Forelimb muscle (tissue), 1 donor: ENCODE data around the gene FSD2. TPM values are rescaled to one million over a fixed set of nuclear protein-coding genes. Genes with fewer than 3 reads are reported as not detected.
"Not testable (repeated sequence)": the region's sequence is repeated elsewhere in the genome, so short reads cannot be mapped to it uniquely, and the experiment has no call there.

Source experiments
- DNase-seq: peaks from one replicate; pipeline ENCODE4 v3.0.0-alpha.2; 2013; ENCODE audit warnings: low read depth
- polyA plus RNA-seq: library from polyadenylated mRNA; unstranded; fragments of 120-200 nt; gene quantifications from one replicate; pipeline ENCODE4 v1.2.1, GENCODE V29; 2013; ENCODE audit not compliant: insufficient read length

Gene FSD2
- polyA plus RNA-seq, 1 donor = 65.9 TPM

GRCh38 chr15:82831894-82832600 lies 26.2 kb upstream of the FSD2 start:
- no peak for DNase-seq

DNA sequence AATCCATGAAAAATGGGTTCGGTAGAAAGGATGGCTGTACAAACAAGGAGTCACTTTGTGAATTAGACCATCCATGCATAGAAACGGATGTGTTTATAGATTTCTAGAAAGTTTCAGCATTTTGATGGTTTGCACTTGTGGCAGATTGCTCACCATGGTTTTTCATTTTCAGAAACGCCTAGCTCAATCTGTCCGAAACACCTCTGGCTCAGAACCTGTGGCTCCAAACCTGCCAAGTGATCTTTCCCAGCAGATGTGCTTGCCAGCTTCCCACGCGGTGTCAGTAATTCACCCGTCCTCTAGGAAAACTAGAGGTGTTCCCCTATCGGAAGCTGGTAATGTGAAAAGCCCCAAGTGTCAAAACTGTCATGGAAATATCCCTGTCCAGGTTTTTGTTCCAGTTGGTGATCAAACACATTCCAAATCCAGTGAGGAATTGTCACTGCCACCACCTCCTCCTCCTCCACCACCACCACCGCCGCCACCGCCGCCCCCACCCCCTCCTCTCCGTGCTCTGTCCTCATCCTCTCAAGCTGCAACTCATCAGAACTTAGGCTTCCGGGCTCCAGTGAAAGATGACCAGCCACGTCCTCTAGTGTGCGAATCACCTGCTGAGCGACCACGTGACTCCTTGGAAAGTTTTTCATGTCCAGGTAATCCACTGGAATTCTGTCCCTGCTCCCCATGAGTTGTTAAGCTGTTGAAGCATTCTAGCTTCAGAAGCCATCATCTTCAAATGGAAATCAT lies 24.7 kb upstream of the FSD2 start:
- no peak for DNase-seq

DNA sequence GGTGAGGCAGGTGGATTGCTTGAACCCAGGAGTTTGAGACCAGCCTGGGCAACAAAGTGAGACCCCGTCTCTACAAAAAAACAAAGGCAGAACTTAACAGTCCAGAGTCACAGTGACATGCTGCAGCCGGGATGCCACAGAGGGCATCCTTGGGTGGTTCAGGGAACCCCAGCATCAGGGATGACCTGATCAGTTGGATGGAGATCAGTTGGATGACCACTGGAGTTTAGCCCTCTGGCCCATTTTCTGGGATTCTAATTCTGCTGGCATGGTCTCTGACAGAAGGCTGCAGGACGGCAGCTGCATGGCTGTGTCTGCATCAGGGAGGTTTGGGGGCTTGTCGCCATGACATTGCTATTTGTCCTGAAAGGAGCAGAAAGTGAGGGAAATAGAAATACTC lies 23.4 kb upstream of the FSD2 start:
- no peak for DNase-seq

GRCh38 chr15:82828075-82828474 lies 22.2 kb upstream of the FSD2 start:
- DNase-seq = no peak

DNA sequence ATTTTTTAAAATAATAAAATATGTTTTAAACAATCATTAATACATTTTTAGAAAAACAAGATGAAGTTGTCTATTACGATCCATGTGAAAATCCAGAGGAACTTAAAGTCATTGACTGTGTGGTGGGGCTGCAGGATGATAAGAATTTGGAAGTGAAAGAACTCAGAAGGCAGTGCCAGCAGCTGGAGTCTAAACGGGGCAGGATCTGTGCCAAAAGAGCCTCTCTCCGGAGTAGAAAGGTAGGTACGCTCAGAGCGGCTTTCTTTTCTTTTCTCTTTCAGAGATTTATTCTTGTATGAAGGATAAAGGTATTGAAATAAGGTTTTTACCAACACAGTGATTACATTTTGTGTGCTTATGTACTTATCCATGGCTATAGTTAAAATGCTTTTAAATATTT lies 17.2 kb upstream of the FSD2 start:
- DNase-seq = no peak

GRCh38 chr15:82821851-82822250 lies 16.0 kb upstream of the FSD2 start:
- not testable (repeated sequence) for DNase-seq

DNA sequence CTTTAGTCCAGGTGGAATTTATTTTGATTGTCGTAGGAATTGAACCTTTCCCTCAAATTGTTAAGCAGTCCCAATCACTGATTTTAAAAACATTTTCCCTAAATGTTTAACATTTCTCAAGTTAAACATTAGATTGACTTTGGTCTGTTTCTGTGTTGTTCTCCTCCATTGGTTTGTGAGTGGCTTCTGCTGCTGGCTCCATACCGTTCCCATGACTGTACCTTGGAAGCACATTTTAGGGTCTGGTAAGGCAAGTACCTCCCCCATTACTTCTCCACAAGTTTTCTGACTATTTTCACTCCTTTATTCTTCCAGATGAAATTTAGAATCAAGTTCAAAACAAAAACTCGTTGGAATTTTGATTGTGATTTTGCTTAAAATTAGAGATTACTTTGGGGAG lies 15.5 kb upstream of the FSD2 start:
- DNase-seq = not testable (repeated sequence)

GRCh38 chr15:82820128-82820527 lies 14.3 kb upstream of the FSD2 start:
- no peak for DNase-seq

DNA sequence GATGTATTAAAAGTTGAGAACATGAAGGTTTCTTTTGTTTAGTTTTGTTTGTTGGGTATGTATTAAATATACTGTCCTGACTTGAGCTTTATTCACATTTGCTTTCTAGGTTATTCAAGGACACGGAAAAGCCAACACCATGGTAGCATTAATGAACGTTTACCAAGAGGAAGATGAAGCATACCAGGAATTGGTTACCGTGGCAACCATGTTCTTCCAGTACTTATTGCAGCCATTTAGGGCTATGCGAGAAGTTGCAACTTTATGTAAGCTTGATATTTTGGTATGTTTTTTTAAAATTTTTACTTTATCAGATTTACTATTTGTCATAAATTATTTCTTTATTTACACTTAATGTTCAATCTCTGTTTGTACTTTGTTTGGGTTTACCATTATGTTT lies 7.1 kb upstream of the FSD2 start:
- no peak for DNase-seq

DNA sequence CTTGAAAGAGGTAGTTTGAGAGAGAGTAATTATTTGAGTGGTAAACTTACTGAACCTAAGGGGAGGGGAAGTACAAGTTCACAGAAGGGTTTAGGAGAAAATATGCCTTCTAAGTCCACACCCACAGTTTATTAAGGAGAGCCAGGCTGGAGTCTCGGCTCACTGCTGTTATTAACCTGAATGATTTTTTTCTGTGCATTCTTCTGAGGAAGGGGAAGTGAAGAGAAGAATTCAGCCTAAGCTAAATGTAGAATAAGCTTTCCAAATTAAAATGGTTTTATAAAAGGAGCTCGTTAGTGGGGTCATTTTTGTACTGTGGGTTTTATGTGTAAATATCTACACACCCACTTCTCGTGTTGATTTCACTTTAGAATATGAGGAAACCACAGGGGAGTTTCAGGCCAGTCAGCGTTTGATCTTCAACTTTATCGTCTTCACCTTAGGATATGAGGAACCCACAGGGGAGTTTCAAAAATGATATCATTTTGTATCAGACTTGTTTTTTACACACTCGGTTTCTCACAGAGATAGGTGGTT lies 5.1 kb upstream of the FSD2 start:
- DNase-seq = no peak

DNA sequence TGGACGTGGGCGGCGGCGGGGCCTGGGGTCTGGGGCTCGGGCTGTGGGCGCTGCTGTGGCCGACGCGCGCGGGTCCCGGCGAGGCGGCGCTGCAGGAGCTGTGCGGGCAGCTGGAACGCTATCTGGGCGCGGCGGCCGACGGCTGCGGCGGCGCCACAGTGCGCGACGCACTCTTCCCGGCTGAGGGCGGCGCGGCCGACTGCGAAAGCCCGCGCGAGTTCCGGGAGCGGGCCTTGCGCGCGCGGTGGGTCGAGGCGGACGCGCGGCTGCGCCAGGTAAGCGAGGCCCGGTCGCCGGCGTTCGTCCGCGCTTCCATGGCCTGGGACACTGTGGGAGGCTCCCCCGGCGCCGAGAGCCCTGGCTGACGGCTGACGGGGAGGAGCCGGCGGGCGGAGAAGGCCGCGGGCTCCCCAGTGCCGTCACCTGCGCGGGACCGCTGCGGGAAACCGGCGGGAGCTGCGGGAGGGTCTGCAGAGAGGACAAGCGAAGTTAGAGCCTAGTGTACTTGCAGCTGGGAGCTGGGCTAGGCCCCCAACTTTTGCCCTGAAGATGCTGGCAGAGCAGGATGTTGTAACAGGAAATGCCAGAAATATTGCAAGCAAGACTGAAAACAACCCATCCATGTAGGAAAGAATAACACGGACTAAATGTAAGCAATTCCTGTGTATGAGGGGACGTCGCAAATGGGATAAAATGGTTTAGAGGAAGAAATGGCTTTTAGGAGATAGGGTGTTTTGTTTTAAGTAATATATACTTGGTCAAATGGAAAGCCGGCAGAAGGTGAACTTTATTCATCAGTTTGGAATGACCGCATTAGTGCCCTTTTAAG lies 4.4 kb upstream of the FSD2 start:
- no peak for DNase-seq

GRCh38 chr15:82809308-82810060 lies 3.6 kb upstream of the FSD2 start, which contains the start of gene WHAMM:
WHAMM (plus strand) TSS chr15:82809628; CDS start chr15:82809727, 99 bp downstream.
- DNase-seq = peak; percentile 93

DNA sequence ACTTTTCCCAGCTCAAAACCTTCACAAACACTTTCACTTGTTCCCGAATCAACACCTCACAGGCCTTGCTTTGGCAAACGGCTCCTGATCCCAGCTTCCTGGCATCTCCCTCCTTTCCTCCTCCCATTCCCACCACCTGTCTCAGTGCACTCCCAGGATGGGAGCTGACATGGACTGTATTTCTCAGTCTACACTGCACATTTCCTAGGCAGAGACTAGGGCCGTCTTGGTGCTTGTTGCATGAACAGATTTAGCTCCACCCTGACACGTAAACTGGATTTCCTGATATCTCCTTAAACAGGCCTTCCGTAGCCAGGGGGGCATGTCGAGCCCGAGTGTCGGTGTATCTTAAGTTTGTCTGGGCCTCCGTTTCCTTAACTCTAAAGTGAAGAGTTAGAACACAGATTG lies 2.8 kb upstream of the FSD2 start:
- DNase-seq = no peak

DNA sequence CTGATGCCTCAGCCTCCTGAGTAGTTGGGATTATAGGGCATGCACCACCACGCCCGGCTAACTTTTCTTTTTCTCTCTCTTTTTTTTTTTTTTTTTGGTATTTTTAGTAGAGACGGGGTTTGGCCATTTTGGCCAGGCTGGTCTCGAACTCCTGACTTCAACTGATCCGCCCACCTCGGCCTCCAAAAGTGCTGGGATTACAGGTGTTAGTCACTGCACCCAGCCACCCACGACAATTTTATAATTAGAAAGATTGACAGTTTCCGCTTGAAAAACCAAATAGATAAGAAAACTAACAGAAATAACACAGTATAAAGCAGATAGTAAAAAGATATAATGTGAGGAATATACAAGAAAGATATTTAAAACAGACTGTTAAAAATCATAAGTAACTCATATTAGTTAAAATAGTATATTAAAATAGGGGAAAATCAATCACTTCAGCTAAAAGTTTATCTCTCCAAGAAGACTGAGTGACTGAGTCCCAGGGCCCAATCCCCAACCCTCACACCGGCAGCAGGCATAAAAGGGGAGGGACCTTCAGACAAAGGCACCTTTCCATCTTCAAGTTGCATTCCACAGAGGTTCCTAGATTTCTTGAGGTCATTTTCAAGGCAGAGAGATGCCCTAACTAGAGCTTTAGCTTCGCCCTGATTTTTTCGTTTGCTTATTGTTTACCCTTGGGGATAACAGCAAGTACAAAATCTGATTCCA lies 2.2 kb upstream of the FSD2 start:
- no peak for DNase-seq

DNA sequence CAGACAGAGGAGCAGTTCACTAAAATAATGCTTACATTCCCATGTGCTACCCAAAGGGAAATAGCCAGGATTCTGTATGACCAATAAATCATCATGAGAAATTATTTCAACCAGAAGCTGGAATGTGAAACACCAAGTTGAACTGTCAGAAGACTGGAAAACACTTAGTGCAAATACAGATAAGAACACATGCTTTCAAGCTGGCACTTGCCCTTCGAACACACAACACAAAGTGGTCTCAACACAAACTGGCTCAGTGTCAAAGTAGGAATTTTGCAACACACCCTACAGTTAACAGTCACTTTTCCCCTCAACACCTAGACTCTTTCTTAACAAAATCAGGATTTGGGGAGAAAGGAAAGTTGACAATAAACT lies 1.3 kb downstream of the FSD2 start:
- DNase-seq = no peak

DNA sequence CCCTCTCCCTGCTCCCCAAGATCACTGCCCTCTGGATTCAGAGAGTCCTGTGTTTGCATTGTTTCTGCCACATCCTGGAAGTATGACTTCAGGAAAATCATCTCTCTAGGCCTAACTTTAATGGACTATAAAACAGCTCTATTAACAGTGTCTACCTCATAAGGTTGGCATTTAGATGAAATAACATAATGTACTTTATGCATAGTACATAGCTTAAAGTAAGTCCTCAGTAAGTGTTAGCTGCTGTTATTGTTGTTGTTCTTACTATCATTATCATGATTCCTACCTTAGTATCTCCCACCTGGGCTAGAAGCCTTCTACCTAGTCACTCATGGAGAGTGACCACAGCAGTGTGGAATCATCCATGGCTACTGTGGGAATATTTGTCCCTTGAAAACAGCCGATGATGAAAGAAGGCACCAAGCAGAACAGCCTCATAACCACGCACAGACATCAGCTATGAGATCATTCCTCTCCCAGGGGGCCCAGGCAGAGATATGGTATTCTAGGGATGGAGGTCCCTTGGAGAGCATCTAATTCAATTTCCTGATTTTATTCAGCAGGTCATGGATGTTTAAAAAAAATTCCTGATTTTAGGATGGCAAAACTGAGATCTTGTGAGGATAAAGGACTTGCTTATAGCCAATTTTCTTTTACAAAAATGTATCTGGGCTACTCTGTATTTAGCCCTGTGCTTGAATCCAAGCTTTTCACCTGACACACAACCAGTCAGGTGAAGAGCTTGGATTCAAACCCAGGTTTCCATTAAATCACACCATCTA lies 1.9 kb downstream of the FSD2 start:
- DNase-seq = no peak

- DNase-seq = no peak
Measured at GRCh38 chr15:82802497-82802896, 3.4 kb downstream of the FSD2 start.

DNA sequence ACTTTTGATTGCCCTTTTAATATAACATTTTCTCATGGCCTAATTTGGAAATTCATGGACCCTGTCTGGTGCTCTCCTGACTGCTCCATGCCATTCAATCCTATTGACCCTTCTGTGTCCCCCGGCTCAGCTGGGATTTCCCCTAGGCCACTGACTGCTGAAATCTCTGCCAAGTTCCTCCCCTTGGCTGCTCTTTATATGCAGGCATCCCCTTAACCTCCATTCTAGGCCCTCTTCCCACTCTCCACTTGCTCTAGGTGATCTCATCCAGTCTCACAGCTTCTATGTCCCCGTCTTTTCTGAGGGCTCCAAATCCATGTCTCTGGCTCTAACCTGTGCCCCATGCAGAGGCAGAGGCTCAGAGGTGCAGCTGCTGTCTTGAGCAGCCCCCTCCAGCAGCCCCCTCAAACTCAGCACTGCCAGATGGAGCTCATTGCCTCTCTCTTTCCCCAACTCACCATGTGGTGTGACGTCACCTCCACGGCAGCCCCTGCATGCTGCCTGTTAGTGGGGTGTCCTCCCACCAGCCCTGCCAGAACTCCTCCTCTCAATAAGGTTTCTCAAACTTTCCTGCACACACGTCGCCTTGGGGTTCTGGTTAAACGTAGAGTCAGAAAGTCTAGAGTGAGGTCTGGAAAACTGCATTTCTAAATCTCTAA lies 6.6 kb downstream of the FSD2 start:
- no peak for DNase-seq

GRCh38 chr15:82798531-82799166 lies 7.2 kb downstream of the FSD2 start:
- no peak for DNase-seq
